K562 (cell line): Measurements from ENCODE around the gene FERMT3. TPM values are rescaled to one million over a fixed set of nuclear protein-coding genes. Genes with fewer than 3 reads are reported as not detected.

ENCODE experiments used
- CBX1 ChIP-seq: sonication (generic); IDR thresholded peaks from 2 replicates; pipeline ENCODE4 v1.6.1; 2016; ENCODE audit warnings: antibody characterized with exemption, low read depth, mild to moderate bottlenecking
- CBX5 ChIP-seq: IDR thresholded peaks from 2 replicates; pipeline ENCODE4 v1.6.1; 2014; ENCODE audit warnings: low read depth, borderline replicate concordance
- CHD1 ChIP-seq: fragments of 200-600 bp; sonication (generic); IDR thresholded peaks from one replicate; pipeline ENCODE4 v1.6.1; 2012; ENCODE audit warnings: mild to moderate bottlenecking, moderate library complexity, low read length, inconsistent platforms
- ETS2 ChIP-seq: IDR thresholded peaks from 2 replicates; pipeline ENCODE4 v1.6.1; 2016; ENCODE audit warnings: borderline replicate concordance, missing genetic modification characterization, mild to moderate bottlenecking, moderate library complexity, missing compliant biosample characterization; ENCODE audit not compliant: poor library complexity, severe bottlenecking
- HLTF ChIP-seq: fragments of 450-650 bp; IDR thresholded peaks from 2 replicates; pipeline ENCODE4 v1.6.1; 2016
- KLF10 ChIP-seq: fragments of 250-450 bp; sonication (Bioruptor Pico); IDR thresholded peaks from 2 replicates; pipeline ENCODE4 v1.6.1; 2021; ENCODE audit warnings: matching md5 sums
- MED1 ChIP-seq: sonication (generic); formaldehyde crosslinking; IDR thresholded peaks from 2 replicates; pipeline ENCODE4 v1.8.1; 2023; ENCODE audit warnings: missing genetic modification reagents, borderline replicate concordance
- SRSF7 ChIP-seq: fragments of 200-400 bp; formaldehyde crosslinking; optimal IDR thresholded peaks from 2 replicates; pipeline ENCODE3; 2017; ENCODE audit warnings: mild to moderate bottlenecking, low read depth, low read length
- ZKSCAN1 ChIP-seq: fragments of 150-350 bp; IDR thresholded peaks from 2 replicates; pipeline ENCODE4 v1.6.1; 2016; ENCODE audit warnings: low read depth, low read length
- ZNF124 ChIP-seq: sonication (generic); formaldehyde crosslinking; IDR thresholded peaks from 2 replicates; pipeline ENCODE4 v1.8.1; 2022; ENCODE audit warnings: missing genetic modification reagents
- ZNF239 ChIP-seq: fragments of 250-450 bp; sonication (Bioruptor Pico); IDR thresholded peaks from 2 replicates; pipeline ENCODE4 v1.4.0; 2020; ENCODE audit warnings: mild to moderate bottlenecking
- ZNF274 ChIP-seq: IDR thresholded peaks from 2 replicates; pipeline ENCODE4 v1.6.1; 2011; ENCODE audit warnings: low read depth, mild to moderate bottlenecking, low read length, moderate library complexity, borderline replicate concordance
- ZNF347 ChIP-seq: fragments of 450-650 bp; formaldehyde crosslinking; IDR thresholded peaks from 2 replicates; pipeline ENCODE4 v1.4.0; 2020; ENCODE audit warnings: low read depth, mild to moderate bottlenecking, moderate library complexity
- ZNF583 ChIP-seq: fragments of 250-450 bp; sonication (Bioruptor Pico); IDR thresholded peaks from 2 replicates; pipeline ENCODE4 v1.4.0; 2020
- ZZZ3 ChIP-seq: fragments of 450-650 bp; IDR thresholded peaks from 2 replicates; pipeline ENCODE4 v1.6.1; 2016; ENCODE audit warnings: antibody characterized with exemption, mild to moderate bottlenecking, moderate library complexity
- polyA plus RNA-seq, 8 experiments: library from polyadenylated mRNA; depleted of rRNA in 4 of 8; stranded (reverse) in 5 of 8; unstranded in 3 of 8; fragments of >200 nt; fragmentation: Nextera tagmentation in 2 of 8; fragmentation: Illumina TruSeq in 1 of 8; extraction: Ambion mirVana in 2 of 8; extraction: Trizol in 1 of 8; gene quantifications; 2 replicates each; pipeline versions ENCODE4 v1.2.1 to v1.2.3, GENCODE V29; 2011 to 2014; ENCODE audit warnings: inconsistent platforms in 1 of 8, missing spikeins in 1 of 8
- total RNA-seq, 7 experiments: library from RNA; depleted of rRNA in 6 of 7; stranded (reverse); fragments of >200 nt in 6 of 7; fragmentation: Illumina TruSeq in 2 of 7; extraction: Trizol in 2 of 7; gene quantifications; 2 replicates each; pipeline versions ENCODE4 v1.2.1 to v1.2.3, GENCODE V29; 2011 to 2021; ENCODE audit warnings: low replicate concordance in 1 of 7
- TF ChIP-seq, protein P1 (sequence below): fragments of 250-450 bp; sonication (Bioruptor Pico); IDR thresholded peaks from 2 replicates; pipeline ENCODE4 v1.5.0; 2021
- TF ChIP-seq, protein P2 (sequence below), 2 experiments: fragments of 450-650 bp in 1 of 2; sonication (generic) in 1 of 2; formaldehyde crosslinking in 1 of 2; IDR thresholded peaks in 1 of 2; conservative IDR thresholded peaks in 1 of 2; 2 replicates each; pipeline versions ENCODE4 v1.6.1 to v1.8.1; 2016 to 2023; ENCODE audit warnings: mild to moderate bottlenecking in 2 of 2, moderate library complexity in 2 of 2, inconsistent platforms in 1 of 2, missing genetic modification reagents in 1 of 2
- TF ChIP-seq, protein P3 (sequence below): fragments of 450-650 bp; conservative IDR thresholded peaks from 2 replicates; pipeline ENCODE4 v1.6.1; 2016; ENCODE audit warnings: missing genetic modification characterization, low read depth, mild to moderate bottlenecking, control low read depth, missing compliant biosample characterization
- TF ChIP-seq, protein P4 (sequence below): fragments of 200-800 bp; sonication (Bioruptor generic); IDR thresholded peaks from 2 replicates; pipeline ENCODE4 v1.6.1; 2016; ENCODE audit warnings: missing genetic modification characterization, missing compliant biosample characterization

FERMT3 gene
- total and polyA plus RNA-seq, 9 of the 15 experiments (the other 6 are each of a cell fraction or from before 2014, with no cell fraction given): 3.2 to 275 (median 79.7) TPM

DNA sequence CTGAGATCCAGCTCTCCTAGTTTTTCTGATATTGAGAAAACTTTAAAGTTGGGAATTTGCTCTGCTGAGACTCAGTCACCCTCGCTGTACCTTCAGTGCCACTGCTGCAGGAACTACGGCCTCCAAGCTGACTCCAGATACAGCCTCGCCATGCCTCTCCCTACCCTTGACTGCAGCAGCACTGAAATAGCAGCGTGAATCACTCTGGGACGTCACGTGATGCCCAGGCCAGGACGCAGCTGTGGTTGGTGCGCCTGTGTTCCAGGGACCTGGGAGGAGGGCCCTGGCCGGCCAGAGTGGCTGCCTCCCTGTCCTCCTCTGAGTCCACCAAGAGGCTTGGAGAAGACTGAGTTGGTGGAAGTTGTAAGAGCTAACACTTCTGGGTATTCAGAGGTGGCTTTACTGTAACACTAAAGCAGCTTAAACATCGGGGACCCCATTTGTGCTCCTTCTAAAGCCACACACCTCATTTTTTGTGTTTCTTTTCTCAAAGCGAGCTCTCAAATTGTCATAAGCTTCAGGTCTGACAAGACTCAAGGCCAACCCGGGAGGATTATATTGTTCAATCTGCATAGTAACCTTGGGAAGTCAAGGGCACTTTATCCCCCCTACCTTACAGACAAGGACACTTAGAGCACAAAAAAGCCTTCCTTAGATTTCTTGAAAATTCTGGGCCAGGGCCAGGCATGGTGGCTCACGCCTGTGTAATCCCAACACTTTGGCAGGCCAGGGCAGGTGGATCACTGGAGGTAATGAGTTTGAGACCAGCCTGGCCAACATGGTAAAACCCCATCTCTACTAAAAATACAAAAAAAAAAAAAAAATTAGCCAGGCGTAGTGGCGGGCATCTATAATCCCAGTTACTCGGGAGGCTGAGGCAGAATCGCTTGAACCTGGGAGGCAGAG is 24.8 kb upstream of the FERMT3 start (continued):
- TF ChIP-seq, protein P1, sequence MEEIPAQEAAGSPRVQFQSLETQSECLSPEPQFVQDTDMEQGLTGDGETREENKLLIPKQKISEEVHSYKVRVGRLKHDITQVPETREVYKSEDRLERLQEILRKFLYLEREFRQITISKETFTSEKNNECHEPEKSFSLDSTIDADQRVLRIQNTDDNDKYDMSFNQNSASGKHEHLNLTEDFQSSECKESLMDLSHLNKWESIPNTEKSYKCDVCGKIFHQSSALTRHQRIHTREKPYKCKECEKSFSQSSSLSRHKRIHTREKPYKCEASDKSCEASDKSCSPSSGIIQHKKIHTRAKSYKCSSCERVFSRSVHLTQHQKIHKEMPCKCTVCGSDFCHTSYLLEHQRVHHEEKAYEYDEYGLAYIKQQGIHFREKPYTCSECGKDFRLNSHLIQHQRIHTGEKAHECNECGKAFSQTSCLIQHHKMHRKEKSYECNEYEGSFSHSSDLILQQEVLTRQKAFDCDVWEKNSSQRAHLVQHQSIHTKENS (CRISPR knock-in tag): no peak
- TF ChIP-seq ZNF274: no peak
- TF ChIP-seq, protein P2, sequence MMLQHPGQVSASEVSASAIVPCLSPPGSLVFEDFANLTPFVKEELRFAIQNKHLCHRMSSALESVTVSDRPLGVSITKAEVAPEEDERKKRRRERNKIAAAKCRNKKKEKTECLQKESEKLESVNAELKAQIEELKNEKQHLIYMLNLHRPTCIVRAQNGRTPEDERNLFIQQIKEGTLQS (IDR thresholded peaks at IDR 0.05): peak; percentile 95
- TF ChIP-seq, protein P2 (CRISPR knock-in tag; conservative IDR thresholded peaks at IDR 0.05): peak; percentile 89
- no peak for TF ChIP-seq CHD1
- TF ChIP-seq, protein P3, sequence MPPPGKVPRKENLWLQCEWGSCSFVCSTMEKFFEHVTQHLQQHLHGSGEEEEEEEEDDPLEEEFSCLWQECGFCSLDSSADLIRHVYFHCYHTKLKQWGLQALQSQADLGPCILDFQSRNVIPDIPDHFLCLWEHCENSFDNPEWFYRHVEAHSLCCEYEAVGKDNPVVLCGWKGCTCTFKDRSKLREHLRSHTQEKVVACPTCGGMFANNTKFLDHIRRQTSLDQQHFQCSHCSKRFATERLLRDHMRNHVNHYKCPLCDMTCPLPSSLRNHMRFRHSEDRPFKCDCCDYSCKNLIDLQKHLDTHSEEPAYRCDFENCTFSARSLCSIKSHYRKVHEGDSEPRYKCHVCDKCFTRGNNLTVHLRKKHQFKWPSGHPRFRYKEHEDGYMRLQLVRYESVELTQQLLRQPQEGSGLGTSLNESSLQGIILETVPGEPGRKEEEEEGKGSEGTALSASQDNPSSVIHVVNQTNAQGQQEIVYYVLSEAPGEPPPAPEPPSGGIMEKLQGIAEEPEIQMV: peak; percentile 98
- TF ChIP-seq SRSF7: no peak
- TF ChIP-seq ZKSCAN1: peak; percentile 24; the same call in 1 of the 2 replicates
- no peak for TF ChIP-seq CBX5
- TF ChIP-seq ZNF583 (CRISPR knock-in tag): no peak
- no peak for TF ChIP-seq ZNF347 (CRISPR knock-in tag)
- no peak for TF ChIP-seq MED1 (CRISPR knock-in tag)
- no peak for TF ChIP-seq HLTF
- TF ChIP-seq, protein P4, sequence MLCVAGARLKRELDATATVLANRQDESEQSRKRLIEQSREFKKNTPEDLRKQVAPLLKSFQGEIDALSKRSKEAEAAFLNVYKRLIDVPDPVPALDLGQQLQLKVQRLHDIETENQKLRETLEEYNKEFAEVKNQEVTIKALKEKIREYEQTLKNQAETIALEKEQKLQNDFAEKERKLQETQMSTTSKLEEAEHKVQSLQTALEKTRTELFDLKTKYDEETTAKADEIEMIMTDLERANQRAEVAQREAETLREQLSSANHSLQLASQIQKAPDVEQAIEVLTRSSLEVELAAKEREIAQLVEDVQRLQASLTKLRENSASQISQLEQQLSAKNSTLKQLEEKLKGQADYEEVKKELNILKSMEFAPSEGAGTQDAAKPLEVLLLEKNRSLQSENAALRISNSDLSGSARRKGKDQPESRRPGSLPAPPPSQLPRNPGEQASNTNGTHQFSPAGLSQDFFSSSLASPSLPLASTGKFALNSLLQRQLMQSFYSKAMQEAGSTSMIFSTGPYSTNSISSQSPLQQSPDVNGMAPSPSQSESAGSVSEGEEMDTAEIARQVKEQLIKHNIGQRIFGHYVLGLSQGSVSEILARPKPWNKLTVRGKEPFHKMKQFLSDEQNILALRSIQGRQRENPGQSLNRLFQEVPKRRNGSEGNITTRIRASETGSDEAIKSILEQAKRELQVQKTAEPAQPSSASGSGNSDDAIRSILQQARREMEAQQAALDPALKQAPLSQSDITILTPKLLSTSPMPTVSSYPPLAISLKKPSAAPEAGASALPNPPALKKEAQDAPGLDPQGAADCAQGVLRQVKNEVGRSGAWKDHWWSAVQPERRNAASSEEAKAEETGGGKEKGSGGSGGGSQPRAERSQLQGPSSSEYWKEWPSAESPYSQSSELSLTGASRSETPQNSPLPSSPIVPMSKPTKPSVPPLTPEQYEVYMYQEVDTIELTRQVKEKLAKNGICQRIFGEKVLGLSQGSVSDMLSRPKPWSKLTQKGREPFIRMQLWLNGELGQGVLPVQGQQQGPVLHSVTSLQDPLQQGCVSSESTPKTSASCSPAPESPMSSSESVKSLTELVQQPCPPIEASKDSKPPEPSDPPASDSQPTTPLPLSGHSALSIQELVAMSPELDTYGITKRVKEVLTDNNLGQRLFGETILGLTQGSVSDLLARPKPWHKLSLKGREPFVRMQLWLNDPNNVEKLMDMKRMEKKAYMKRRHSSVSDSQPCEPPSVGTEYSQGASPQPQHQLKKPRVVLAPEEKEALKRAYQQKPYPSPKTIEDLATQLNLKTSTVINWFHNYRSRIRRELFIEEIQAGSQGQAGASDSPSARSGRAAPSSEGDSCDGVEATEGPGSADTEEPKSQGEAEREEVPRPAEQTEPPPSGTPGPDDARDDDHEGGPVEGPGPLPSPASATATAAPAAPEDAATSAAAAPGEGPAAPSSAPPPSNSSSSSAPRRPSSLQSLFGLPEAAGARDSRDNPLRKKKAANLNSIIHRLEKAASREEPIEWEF: no peak
- no peak for TF ChIP-seq ZNF239 (CRISPR knock-in tag)
- no peak for TF ChIP-seq CBX1
- TF ChIP-seq ZZZ3: no peak
- TF ChIP-seq KLF10 (CRISPR knock-in tag): no peak
- no peak for TF ChIP-seq ETS2
- no peak for TF ChIP-seq ZNF124 (CRISPR knock-in tag)
